HepG2 (cell line): ENCODE data around the gene ARHGAP22. TPM values are rescaled to one million over a fixed set of nuclear protein-coding genes. Genes with fewer than 3 reads are reported as not detected.
A peak's percentile ranks its signal among the peaks of the same experiment; 100 is the strongest.

Experiments
- ATAC-seq: fragments of 200-7000 bp; cut with Tn5 transposase; 3 replicates; pipeline ENCODE4 v1.9.1; 2020; ENCODE audit warnings: mild to moderate bottlenecking, moderate library complexity
- BruUV-seq: library from RNA; stranded (reverse); fragments of 400-500 nt; replicated peaks from 2 replicates; lab custom pipeline; 2021; lab: Mats Ljungman, UMichigan
- CTCF ChIA-PET: fragments of 300-600 bp; formaldehyde crosslinking; extraction: SDS; loops from one replicate; lab custom pipeline; 2021; ENCODE audit warnings: low total read pairs, inconsistent platforms, low intra/inter-chr PET ratio; lab: Yijun Ruan, JAX
- POLR2A ChIA-PET: fragments of 350-600 bp; sonication (Branson Sonifier 250); formaldehyde crosslinking; loops from one replicate; lab custom pipeline; 2020; ENCODE audit warnings: antibody characterized with exemption, inconsistent platforms; lab: Yijun Ruan, JAX
- DNase-seq: peaks from one replicate; pipeline ENCODE4 v3.0.0-alpha.2; 2015; ENCODE audit warnings: low spot score
- FAIRE-seq: peaks from 3 replicates; lab custom pipeline; 2011; peaks lifted over from hg19 to GRCh38; lab: Jason Lieb, UNC
- H2AFZ ChIP-seq: one replicate; pipeline ENCODE4 v1.6.1; 2011; ENCODE audit warnings: low read length, inconsistent platforms
- H3K27ac ChIP-seq: fragments of 300-600 bp; 3 replicates; pipeline ENCODE4 v1.8.0; 2011; ENCODE audit warnings: mixed run types, mild to moderate bottlenecking, mixed read lengths, low read length, inconsistent platforms; ENCODE audit not compliant: insufficient read depth; ENCODE audit errors: extremely low read length
- H3K27me3 ChIP-seq, 2 experiments: fragments of 200-600 bp in 1 of 2; 2 replicates in 1 of 2; 3 replicates in 1 of 2; pipeline versions ENCODE4 v1.6.0 to v1.8.0; 2011; ENCODE audit warnings: low read length in 2 of 2, mild to moderate bottlenecking in 2 of 2, moderate library complexity in 2 of 2, inconsistent platforms in 1 of 2; ENCODE audit not compliant: insufficient read depth in 2 of 2, control insufficient read depth in 1 of 2
- H3K36me3 ChIP-seq, 2 experiments: fragments of 200-600 bp in 1 of 2; replicated peaks in 1 of 2; 2 replicates in 1 of 2; 3 replicates in 1 of 2; pipeline versions ENCODE4 v1.5.1 to v1.8.0; 2011; ENCODE audit warnings: low read length in 2 of 2, inconsistent platforms in 1 of 2; ENCODE audit not compliant: insufficient read depth in 2 of 2, control insufficient read depth in 1 of 2
- H3K4me1 ChIP-seq: 2 replicates; pipeline ENCODE4 v1.5.1; 2012; ENCODE audit warnings: low read length, inconsistent platforms; ENCODE audit not compliant: insufficient read depth
- H3K4me2 ChIP-seq: 2 replicates; pipeline ENCODE4 v1.6.0; 2011; ENCODE audit warnings: low read depth, low read length, inconsistent platforms
- H3K4me3 ChIP-seq, 3 experiments: fragments of 200-600 bp in 1 of 3; sonication (generic), shearing (Covaris generic) in 1 of 3; replicated peaks in 1 of 3; 2 replicates each; pipeline ENCODE4 v1.5.1; 2011 to 2016; ENCODE audit warnings: low read length in 3 of 3, inconsistent platforms in 2 of 3, low read depth in 2 of 3, mild to moderate bottlenecking in 2 of 3, control low read depth in 1 of 3, mixed read lengths in 1 of 3; ENCODE audit not compliant: insufficient read depth in 1 of 3
- H3K79me2 ChIP-seq: one replicate; pipeline ENCODE4 v1.6.1; 2011; ENCODE audit warnings: low read length, inconsistent platforms; ENCODE audit not compliant: insufficient read depth
- H3K9ac ChIP-seq: 2 replicates; pipeline ENCODE4 v1.6.0; 2011; ENCODE audit warnings: mild to moderate bottlenecking, low read depth, low read length, inconsistent platforms; ENCODE audit not compliant: insufficient read depth
- H3K9me3 ChIP-seq: 2 replicates; pipeline ENCODE4 v1.5.1; 2012; ENCODE audit warnings: mild to moderate bottlenecking, low read length
- H4K20me1 ChIP-seq: 2 replicates; pipeline ENCODE4 v1.6.0; 2011; ENCODE audit warnings: inconsistent platforms, mild to moderate bottlenecking, low read length, moderate library complexity; ENCODE audit not compliant: insufficient read depth
- MAF1 ChIP-seq: sonication (generic); formaldehyde crosslinking; IDR thresholded peaks from 2 replicates; pipeline ENCODE4 v1.5.0; 2020; ENCODE audit warnings: missing genetic modification reagents, borderline replicate concordance
- NKX3-1 ChIP-seq: sonication (generic); formaldehyde crosslinking; IDR thresholded peaks from 2 replicates; pipeline ENCODE4 v1.5.0; 2020; ENCODE audit warnings: missing genetic modification reagents
- STAG1 ChIP-seq: sonication (generic); formaldehyde crosslinking; IDR thresholded peaks from 2 replicates; pipeline ENCODE4 v1.4.0; 2020; ENCODE audit warnings: missing genetic modification reagents
- ZNF264 ChIP-seq: sonication (generic); formaldehyde crosslinking; IDR thresholded peaks from 2 replicates; pipeline ENCODE4 v1.4.0; 2020; ENCODE audit warnings: missing genetic modification reagents
- WGBS: methylation state at CpG from one replicate; pipeline ENCODE4 v1.1.6; 2017; ENCODE audit warnings: low lambda C conversion rate; 5-methylcytosine and 5-hydroxymethylcytosine counted together
- in situ Hi-C: cut with HindIII; loops from 2 replicates; pipeline ENCODE4 v1.10.0; 2017; ENCODE audit warnings: low pct_unique_long_range_greater_than_20kb; ENCODE audit not compliant: extremely low pct_ligation_motif_present
- intact Hi-C: fragments of 100-400 bp; cut with micrococcal nuclease; formaldehyde crosslinking; loops from one replicate; pipeline ENCODE4 v1.10.0; 2022; ENCODE audit not compliant: unreplicated experiment
- polyA plus RNA-seq, 8 experiments: library from polyadenylated mRNA; depleted of rRNA in 3 of 8; stranded (reverse) in 7 of 8; unstranded in 1 of 8; fragments of >200 nt; fragmentation: Illumina TruSeq in 4 of 8; extraction: Trizol in 4 of 8; gene quantifications; 2 replicates each; pipeline versions ENCODE4 v1.2.1 to v1.2.3, GENCODE V29; 2011 to 2016; ENCODE audit warnings: low read depth in 4 of 8, missing spikeins in 1 of 8, mixed read lengths in 1 of 8; ENCODE audit not compliant: insufficient read depth in 1 of 8
- total RNA-seq, 5 experiments: library from RNA; depleted of rRNA; stranded (reverse); fragments of >200 nt; fragmentation: Illumina TruSeq; extraction: Trizol; gene quantifications; 2 replicates each; pipeline ENCODE4 v1.2.3, GENCODE V29; 2016; ENCODE audit warnings: low read depth in 1 of 5
- TF ChIP-seq, protein P1 (sequence below): sonication (generic); formaldehyde crosslinking; IDR thresholded peaks from 2 replicates; pipeline ENCODE4 v1.5.0; 2020; ENCODE audit warnings: mild to moderate bottlenecking, missing genetic modification reagents, moderate library complexity
- TF ChIP-seq, protein P2 (sequence below): sonication (generic); formaldehyde crosslinking; IDR thresholded peaks from 2 replicates; pipeline ENCODE4 v1.4.0; 2020; ENCODE audit warnings: missing genetic modification reagents
- TF ChIP-seq, protein P3 (sequence below): sonication (generic); formaldehyde crosslinking; IDR thresholded peaks from 2 replicates; pipeline ENCODE4 v1.4.0; 2020; ENCODE audit warnings: mild to moderate bottlenecking, missing genetic modification reagents

Gene ARHGAP22
- total and polyA plus RNA-seq, 2 of the 13 experiments (the other 11 are each of a cell fraction or from before 2014, with no cell fraction given) = 0.08 to 0.38 TPM

DNA sequence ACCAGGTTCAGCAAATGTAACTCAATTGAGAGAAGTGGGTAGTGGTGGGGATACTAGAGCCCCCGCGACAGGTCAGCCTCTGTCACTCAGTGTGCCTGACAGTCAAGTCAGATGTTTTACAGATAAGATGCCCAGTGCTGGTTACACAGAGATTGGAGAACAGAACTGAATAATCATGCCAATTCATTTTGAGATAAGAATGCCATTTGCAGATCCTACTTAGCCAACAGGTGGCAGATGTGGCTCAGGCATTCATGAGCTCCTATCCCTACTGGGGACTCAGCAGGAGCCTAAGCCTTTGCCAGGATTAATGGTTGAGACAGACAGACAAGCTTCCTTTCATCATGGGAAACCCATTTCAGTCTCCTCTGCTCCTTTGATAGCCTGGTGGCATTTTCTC is 160.6 kb downstream of the ARHGAP22 start:
- CTCF ChIA-PET = interaction anchor here (1.0 kb wide), 1 partner anchor 81 kb away, joined by 3 read pairs; no protein-coding TSS in a partner anchor
- no peak overlapping the region for H2AFZ ChIP-seq
- no peaks in the 10 kb centered on the region for H3K36me3 ChIP-seq
- H3K4me2 ChIP-seq = no peak overlapping the region
- in situ Hi-C loops (no loop called here), intact Hi-C loops (loop anchor here (2.0 kb wide), 1 partner anchor 63 kb away; no protein-coding TSS in a partner anchor)
- H3K27ac ChIP-seq = no peak overlapping the region
- FAIRE-seq = no peak
- peaks cover 0 to 3% of the 10 kb centered on the region in 2 experiments; a peak in 2 of 5 replicates for H3K27me3 ChIP-seq
- H3K4me1 ChIP-seq = peaks cover 12% of the 10 kb centered on the region
- H3K9me3 ChIP-seq = no peaks in the 10 kb centered on the region
- H3K4me3 ChIP-seq = no peak overlapping the region
- no peaks in the 10 kb centered on the region for H4K20me1 ChIP-seq
- 89% methylated on average over 2 of the region's 2 CpGs for WGBS
- 0 out of 3 replicates have a peak, but pooled peaks have one; percentile 7 for ATAC-seq
- H3K79me2 ChIP-seq = no peaks in the 10 kb centered on the region
- no peak for TF ChIP-seq ZNF264 (CRISPR knock-in tag)
- peak; percentile 31 for TF ChIP-seq STAG1 (CRISPR knock-in tag)
- no peak for TF ChIP-seq MAF1 (CRISPR knock-in tag)
- TF ChIP-seq, protein P1, sequence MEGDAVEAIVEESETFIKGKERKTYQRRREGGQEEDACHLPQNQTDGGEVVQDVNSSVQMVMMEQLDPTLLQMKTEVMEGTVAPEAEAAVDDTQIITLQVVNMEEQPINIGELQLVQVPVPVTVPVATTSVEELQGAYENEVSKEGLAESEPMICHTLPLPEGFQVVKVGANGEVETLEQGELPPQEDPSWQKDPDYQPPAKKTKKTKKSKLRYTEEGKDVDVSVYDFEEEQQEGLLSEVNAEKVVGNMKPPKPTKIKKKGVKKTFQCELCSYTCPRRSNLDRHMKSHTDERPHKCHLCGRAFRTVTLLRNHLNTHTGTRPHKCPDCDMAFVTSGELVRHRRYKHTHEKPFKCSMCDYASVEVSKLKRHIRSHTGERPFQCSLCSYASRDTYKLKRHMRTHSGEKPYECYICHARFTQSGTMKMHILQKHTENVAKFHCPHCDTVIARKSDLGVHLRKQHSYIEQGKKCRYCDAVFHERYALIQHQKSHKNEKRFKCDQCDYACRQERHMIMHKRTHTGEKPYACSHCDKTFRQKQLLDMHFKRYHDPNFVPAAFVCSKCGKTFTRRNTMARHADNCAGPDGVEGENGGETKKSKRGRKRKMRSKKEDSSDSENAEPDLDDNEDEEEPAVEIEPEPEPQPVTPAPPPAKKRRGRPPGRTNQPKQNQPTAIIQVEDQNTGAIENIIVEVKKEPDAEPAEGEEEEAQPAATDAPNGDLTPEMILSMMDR (CRISPR knock-in tag) = peak; percentile 35
- TF ChIP-seq, protein P2, sequence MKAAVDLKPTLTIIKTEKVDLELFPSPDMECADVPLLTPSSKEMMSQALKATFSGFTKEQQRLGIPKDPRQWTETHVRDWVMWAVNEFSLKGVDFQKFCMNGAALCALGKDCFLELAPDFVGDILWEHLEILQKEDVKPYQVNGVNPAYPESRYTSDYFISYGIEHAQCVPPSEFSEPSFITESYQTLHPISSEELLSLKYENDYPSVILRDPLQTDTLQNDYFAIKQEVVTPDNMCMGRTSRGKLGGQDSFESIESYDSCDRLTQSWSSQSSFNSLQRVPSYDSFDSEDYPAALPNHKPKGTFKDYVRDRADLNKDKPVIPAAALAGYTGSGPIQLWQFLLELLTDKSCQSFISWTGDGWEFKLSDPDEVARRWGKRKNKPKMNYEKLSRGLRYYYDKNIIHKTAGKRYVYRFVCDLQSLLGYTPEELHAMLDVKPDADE (CRISPR knock-in tag) = no peak
- TF ChIP-seq NKX3-1 (CRISPR knock-in tag) = no peak
- TF ChIP-seq, protein P3, sequence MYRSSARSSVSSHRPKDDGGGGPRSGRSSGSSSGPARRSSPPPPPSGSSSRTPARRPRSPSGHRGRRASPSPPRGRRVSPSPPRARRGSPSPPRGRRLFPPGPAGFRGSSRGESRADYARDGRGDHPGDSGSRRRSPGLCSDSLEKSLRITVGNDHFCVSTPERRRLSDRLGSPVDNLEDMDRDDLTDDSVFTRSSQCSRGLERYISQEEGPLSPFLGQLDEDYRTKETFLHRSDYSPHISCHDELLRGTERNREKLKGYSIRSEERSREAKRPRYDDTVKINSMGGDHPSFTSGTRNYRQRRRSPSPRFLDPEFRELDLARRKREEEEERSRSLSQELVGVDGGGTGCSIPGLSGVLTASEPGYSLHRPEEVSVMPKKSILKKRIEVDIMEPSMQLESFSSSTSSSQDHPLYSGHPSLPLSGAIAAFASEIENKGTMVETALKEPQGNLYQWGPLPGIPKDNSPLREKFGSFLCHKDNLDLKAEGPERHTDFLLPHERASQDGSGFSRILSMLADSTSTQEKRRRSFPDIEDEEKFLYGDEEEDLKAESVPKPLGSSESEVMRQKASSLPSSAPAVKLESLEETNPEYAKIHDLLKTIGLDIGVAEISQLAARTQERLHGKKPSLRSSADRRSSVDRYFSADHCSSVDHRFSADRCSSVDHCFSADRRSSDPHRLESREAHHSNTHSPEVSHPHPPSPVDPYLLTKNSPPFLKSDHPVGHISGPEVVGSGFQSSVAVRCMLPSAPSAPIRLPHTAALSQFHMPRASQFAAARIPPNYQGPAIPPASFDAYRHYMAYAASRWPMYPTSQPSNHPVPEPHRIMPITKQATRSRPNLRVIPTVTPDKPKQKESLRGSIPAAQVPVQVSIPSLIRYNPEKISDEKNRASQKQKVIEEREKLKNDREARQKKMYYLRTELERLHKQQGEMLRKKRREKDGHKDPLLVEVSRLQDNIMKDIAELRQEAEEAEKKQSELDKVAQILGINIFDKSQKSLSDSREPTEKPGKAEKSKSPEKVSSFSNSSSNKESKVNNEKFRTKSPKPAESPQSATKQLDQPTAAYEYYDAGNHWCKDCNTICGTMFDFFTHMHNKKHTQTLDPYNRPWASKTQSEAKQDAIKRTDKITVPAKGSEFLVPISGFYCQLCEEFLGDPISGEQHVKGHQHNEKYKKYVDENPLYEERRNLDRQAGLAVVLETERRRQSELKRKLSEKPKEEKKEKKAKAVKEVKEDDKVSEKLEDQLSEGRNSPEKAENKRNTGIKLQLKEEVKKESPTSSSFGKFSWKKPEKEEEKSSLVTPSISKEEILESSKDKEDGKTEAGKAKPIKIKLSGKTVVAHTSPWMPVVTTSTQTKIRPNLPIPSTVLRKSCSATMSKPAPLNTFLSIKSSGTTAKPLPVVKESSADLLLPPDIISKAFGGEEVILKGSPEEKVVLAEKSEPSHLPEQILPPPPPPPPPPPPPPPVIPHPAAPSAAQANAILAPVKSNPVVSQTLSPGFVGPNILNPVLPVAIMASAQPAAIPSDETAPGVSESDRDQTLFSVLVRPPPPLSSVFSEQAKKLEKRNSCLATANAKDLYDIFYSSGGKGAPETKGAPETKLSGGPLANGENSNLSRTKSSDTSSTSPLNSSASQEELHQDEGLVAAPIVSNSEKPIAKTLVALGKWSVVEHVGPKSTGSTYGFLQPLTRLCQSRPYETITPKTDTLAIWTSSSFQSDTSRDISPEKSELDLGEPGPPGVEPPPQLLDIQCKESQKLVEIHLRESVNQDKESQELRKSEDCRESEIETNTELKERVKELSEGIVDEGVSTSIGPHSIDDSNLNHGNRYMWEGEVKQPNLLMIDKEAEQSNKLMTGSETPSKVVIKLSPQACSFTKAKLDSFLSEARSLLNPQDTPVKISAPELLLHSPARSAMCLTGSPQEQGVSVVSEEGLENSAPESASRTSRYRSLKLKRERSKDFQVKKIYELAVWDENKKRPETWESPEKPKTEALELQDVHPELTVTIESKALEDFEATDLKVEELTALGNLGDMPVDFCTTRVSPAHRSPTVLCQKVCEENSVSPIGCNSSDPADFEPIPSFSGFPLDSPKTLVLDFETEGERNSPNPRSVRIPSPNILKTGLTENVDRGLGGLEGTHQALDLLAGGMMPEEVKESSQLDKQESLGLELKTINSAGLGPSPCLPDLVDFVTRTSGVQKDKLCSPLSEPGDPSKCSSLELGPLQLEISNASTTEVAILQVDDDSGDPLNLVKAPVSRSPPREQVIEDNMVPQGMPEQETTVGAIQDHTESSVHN (CRISPR knock-in tag) = no peak
- H3K9ac ChIP-seq = no peak overlapping the region
- no TSS peak for BruUV-seq
- DNase-seq = peak; percentile 14
- POLR2A ChIA-PET = no interaction called here
